Breast epithelium (tissue), 4 donors: ENCODE results near the gene ADGRB2. TPM values are rescaled to one million over a fixed set of nuclear protein-coding genes. Genes with fewer than 3 reads are reported as not detected.

Source experiments
- DNase-seq, 2 donors: peaks; one replicate each; pipeline ENCODE4 v3.0.0-alpha.2; 2019; ENCODE audit warnings: low spot score in 2 of 2
- H3K27ac ChIP-seq, 2 donors: fragments of 200-600 bp; sonication (generic) in 1 of 2; one replicate each; pipeline ENCODE4 v1.5.1; 2016 to 2019; ENCODE audit warnings: mild to moderate bottlenecking in 1 of 2
- H3K27me3 ChIP-seq, 2 donors: fragments of 200-600 bp; sonication (generic) in 1 of 2; one replicate each; pipeline versions ENCODE4 v1.5.1 to v1.6.0; 2017 to 2019; ENCODE audit warnings: control low read depth in 1 of 2, mild to moderate bottlenecking in 1 of 2
- H3K36me3 ChIP-seq: fragments of 200-600 bp; one replicate; pipeline ENCODE4 v1.5.1; 2019
- H3K4me1 ChIP-seq, 2 donors: fragments of 200-600 bp; sonication (generic); one replicate each; pipeline ENCODE4 v1.5.1; 2016 to 2019; ENCODE audit warnings: control low read depth in 1 of 2
- H3K4me3 ChIP-seq, 3 donors: fragments of 200-600 bp; sonication (generic); 1 replicate in 2 of 3; 2 replicates in 1 of 3; pipeline ENCODE4 v1.5.1; 2016 to 2019; ENCODE audit warnings: mild to moderate bottlenecking in 3 of 3, moderate library complexity in 2 of 3
- H3K9me3 ChIP-seq, 2 donors: fragments of 200-600 bp; sonication (generic) in 1 of 2; one replicate each; pipeline ENCODE4 v1.5.1; 2016 to 2019; ENCODE audit warnings: control low read depth in 1 of 2
- POLR2A ChIP-seq: fragments of 450-650 bp; IDR thresholded peaks from one replicate; pipeline ENCODE4 v1.6.1; 2016; ENCODE audit warnings: antibody characterized with exemption, mild to moderate bottlenecking, moderate library complexity
- POLR2AphosphoS5 ChIP-seq, 3 donors: sonication (generic); formaldehyde crosslinking; IDR thresholded peaks; one replicate each; pipeline ENCODE4 v1.6.1; 2017; ENCODE audit warnings: antibody characterized with exemption in 3 of 3
- intact Hi-C: fragments of 100-400 bp; cut with DNase I; formaldehyde crosslinking; loops from one replicate; pipeline ENCODE4 v1.15.1; 2023; ENCODE audit warnings: low total_unique reads
- total RNA-seq, 3 donors: library from RNA; depleted of rRNA; stranded (reverse); fragments of >200 nt; gene quantifications; one replicate each; pipeline ENCODE4 v1.1.0, GENCODE V29; 2016
- TF ChIP-seq, protein P1 (sequence below), 3 donors: fragments of 450-650 bp; IDR thresholded peaks; one replicate each; pipeline ENCODE4 v1.5.1; 2016 to 2017; ENCODE audit warnings: antibody characterized with exemption in 3 of 3, mild to moderate bottlenecking in 3 of 3, moderate library complexity in 3 of 3

Gene ADGRB2
- total RNA-seq, 3 donors from 2014 or later, result 1.3 to 4.9 (median 2.9) TPM

DNA sequence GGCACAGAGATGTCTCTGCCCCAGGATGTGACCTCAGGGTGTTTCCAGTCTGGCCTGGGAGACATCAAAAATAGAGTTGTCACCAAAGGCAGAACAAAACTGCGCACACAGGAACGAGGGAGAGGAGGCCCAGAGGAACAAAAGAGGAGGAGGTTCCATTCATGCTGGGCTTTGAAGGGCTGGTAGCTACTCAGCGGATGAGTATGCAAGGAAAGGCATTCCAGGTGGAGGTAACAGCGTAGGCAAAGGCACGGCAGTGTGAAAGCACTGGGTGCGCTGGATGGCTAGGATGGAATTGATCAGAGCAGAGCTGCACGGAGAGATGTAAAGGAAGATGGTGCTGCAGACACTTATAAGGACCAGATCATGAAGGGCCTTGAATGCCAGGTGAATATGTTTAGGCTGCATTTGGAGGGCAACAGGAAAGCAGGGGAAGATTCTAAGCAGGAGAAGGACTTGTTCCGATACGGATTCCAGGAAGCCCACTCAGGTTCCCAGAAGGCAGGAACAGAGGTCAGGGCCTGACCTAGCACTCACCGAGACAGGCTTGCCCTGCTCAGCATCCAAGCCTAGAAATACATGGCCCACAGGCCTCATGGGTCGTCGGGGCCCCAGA, 66.7 kb downstream of the ADGRB2 start:
- intact Hi-C loops, result no loop called here
- Histone ChIP-seq H3K27me3 (no peaks in the 10 kb centered on the region), H3K27ac (peak overlapping the region; percentile 46 to 93)

DNA sequence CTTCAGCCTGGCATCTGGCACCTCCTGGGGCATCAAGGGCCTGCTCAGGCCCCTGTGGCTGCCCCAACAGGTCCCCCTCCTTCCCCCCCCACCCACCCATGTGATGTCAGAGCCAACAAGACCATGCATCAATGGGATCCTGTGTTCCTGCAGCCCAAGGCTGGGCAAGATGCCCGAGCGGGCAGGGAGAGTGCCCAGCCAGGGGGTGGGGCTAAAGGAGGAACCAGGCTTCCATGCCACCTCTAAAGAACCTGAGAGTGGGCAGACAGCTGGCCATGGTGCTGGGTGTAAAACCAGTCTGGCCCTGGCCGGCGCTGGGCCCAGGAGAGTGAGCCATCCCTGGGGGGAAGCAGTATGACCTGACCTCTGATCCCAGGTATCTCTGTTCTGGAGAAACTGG, 67.9 kb downstream of the ADGRB2 start:
- no peaks in the 10 kb centered on the region for H3K9me3 ChIP-seq
- H3K27ac ChIP-seq, result peak overlapping the region; percentile 80 to 81
- H3K27me3 ChIP-seq, result no peaks in the 10 kb centered on the region
- TF ChIP-seq POLR2AphosphoS5 (IDR thresholded peaks at IDR 0.05) (no peak), POLR2A (no peak)
- TF ChIP-seq, protein P1, sequence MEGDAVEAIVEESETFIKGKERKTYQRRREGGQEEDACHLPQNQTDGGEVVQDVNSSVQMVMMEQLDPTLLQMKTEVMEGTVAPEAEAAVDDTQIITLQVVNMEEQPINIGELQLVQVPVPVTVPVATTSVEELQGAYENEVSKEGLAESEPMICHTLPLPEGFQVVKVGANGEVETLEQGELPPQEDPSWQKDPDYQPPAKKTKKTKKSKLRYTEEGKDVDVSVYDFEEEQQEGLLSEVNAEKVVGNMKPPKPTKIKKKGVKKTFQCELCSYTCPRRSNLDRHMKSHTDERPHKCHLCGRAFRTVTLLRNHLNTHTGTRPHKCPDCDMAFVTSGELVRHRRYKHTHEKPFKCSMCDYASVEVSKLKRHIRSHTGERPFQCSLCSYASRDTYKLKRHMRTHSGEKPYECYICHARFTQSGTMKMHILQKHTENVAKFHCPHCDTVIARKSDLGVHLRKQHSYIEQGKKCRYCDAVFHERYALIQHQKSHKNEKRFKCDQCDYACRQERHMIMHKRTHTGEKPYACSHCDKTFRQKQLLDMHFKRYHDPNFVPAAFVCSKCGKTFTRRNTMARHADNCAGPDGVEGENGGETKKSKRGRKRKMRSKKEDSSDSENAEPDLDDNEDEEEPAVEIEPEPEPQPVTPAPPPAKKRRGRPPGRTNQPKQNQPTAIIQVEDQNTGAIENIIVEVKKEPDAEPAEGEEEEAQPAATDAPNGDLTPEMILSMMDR (IDR thresholded peaks at IDR 0.05), result no peak
- H3K4me1 ChIP-seq, result peaks cover 23 to 39% of the 10 kb centered on the region in 2 donors
- H3K36me3 ChIP-seq, result no peaks in the 10 kb centered on the region
- DNase-seq, result peak; percentile 69 to 91
- no peak overlapping the region for H3K4me3 ChIP-seq
- intact Hi-C loops, result no loop called here

More for the DNA sequence above, 66.7 kb downstream of the ADGRB2 start:
- H3K9me3 ChIP-seq, result no peaks in the 10 kb centered on the region
- H3K4me1 ChIP-seq, result peaks cover 23 to 45% of the 10 kb centered on the region in 2 donors
- H3K36me3 ChIP-seq, result no peaks in the 10 kb centered on the region
- TF ChIP-seq, protein P1 (IDR thresholded peaks at IDR 0.05), result no peak
- no peak for TF ChIP-seq POLR2A
- TF ChIP-seq POLR2AphosphoS5 (IDR thresholded peaks at IDR 0.05), result no peak
- H3K4me3 ChIP-seq, result no peak overlapping the region
- DNase-seq, result no peak

DNA sequence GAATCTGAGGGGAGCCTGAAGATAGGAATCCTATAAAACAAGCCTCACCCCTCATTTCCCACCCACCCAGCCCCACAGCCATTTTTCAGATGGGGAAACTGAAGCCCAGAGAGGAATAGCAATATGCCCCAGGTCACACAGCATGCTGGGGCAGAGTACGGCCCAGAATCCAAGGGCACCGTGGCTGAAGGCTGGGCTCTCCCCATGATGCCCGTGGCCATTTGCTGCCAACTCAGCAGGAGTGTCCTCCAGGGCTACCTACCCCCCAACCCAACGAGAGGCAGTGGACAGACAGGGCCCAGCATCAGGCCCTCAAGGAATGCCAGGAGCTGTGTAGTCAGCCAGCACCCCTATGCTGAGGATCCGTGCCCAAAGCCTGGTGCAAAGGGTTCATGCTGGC, 68.8 kb downstream of the ADGRB2 start:
- Histone ChIP-seq H3K4me1 (peaks cover 13 to 30% of the 10 kb centered on the region in 2 donors), H3K4me3 (no peak overlapping the region), H3K9me3 (no peaks in the 10 kb centered on the region), H3K27me3 (no peaks in the 10 kb centered on the region), H3K27ac (peak overlapping the region; percentile 80 to 81), H3K36me3 (no peaks in the 10 kb centered on the region)
- no peak for TF ChIP-seq POLR2A
- TF ChIP-seq, protein P1 (IDR thresholded peaks at IDR 0.05), result no peak
- no peak for TF ChIP-seq POLR2AphosphoS5 (IDR thresholded peaks at IDR 0.05)
- no peak for DNase-seq
- intact Hi-C loops, result no loop called here

DNA sequence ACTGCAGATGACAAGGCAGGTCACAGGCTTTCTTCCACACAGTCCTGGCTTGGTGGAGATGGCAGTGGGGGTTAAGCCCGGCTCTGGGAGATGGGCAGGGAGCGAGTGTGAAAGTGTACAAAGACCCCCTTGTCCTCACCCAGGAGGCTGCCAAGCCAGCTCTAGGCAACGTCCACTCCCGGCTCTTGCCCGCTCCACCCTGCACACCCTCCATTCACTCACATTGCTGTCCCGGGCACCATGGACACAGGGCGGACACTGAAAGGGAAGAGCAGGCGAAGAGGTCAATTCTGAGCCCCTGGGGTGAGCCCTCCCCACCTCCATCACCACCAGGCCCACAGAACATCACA, 69.2 kb downstream of the ADGRB2 start:
- H3K27me3 ChIP-seq, result no peaks in the 10 kb centered on the region
- H3K9me3 ChIP-seq, result no peaks in the 10 kb centered on the region
- TF ChIP-seq POLR2AphosphoS5 (IDR thresholded peaks at IDR 0.05), result no peak
- TF ChIP-seq, protein P1 (IDR thresholded peaks at IDR 0.05), result no peak
- TF ChIP-seq POLR2A, result no peak
- intact Hi-C loops, result no loop called here
- DNase-seq, result no peak
- H3K4me3 ChIP-seq, result no peak overlapping the region
- no peaks in the 10 kb centered on the region for H3K36me3 ChIP-seq
- peaks cover 10 to 26% of the 10 kb centered on the region in 2 donors for H3K4me1 ChIP-seq
- peak overlapping the region; percentile 80 to 81 for H3K27ac ChIP-seq

DNA sequence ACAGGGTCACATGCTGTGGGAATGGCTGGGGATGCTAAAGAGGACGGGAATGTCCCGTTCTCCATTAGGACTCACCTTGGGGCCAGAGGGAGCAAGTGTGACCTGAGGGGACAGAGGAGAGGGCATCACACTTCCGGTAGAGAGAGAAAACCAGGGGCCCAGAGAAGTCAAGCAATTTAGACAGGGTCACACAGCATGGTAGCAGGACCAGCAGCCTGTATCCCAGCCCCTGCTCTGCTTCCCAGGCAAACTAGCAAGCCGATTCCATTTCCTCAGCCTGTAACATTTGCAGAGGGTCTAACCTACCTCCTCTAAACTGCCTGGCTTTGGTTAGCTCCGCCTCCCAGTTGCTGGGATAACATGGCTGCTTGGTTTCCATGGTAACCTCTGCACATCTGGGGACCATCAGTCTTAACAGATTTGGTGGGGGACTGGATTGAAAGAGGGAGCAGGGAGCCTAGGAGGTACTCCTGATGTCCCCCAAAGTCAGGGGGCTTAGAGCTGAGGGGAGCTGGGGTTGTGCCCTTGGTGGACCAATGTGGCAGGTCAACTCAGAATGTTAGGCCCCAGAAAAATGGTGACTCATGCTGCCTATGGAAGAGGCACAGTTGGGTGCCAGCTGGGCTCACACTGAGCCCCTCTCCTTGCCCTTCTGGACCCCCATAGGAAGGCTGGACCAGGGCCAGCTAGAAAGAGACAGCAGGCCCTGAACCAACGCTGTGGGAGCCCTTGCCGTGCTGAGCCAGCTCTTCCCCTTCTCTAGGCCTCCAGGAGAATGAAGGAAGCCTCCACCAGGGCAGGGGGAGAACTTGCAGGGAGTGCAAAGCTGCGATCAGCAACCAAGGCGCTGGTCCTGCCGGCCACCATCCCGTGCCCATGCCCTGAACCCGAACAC, 69.8 kb downstream of the ADGRB2 start:
- Histone ChIP-seq H3K4me1 (peaks cover 4 to 20% of the 10 kb centered on the region in 2 donors), H3K9me3 (no peaks in the 10 kb centered on the region), H3K36me3 (no peaks in the 10 kb centered on the region), H3K27me3 (no peaks in the 10 kb centered on the region), H3K4me3 (no peak overlapping the region), H3K27ac (peak overlapping the region in 1 of 2 donors; percentile 81)
- no peak for DNase-seq
- TF ChIP-seq POLR2AphosphoS5 (IDR thresholded peaks at IDR 0.05) (no peak), POLR2A (no peak)
- TF ChIP-seq, protein P1 (IDR thresholded peaks at IDR 0.05), result no peak
- intact Hi-C loops, result no loop called here
